Measurements from ENCODE around the gene NEU3.
"Not testable (repeated sequence)": the region's sequence is repeated elsewhere in the genome, so short reads cannot be mapped to it uniquely, and the experiment has no call there.

NEU3 gene

GRCh38 chr11:74988541-74989259, at the start of gene NEU3:
Gene NEU3, plus strand, starts transcription at chr11:74988933. Its CDS starts 128 bp downstream, at chr11:74989061.
- in situ Hi-C loops (cut with MboI; ENCODE audit: low sequenced_read_pairs), result no loop called here

- in situ Hi-C loops (cut with MboI; ENCODE audit: low sequenced_read_pairs), result no loop called here
Measured at GRCh38 chr11:74941492-74941891, 47.2 kb upstream of the NEU3 start.

GRCh38 chr11:74942073-74942759, 46.5 kb upstream of the NEU3 start:
- in situ Hi-C loops (cut with MboI; ENCODE audit: low sequenced_read_pairs), result no loop called here

- in situ Hi-C loops (cut with MboI; ENCODE audit: low sequenced_read_pairs), result no loop called here
Measured at GRCh38 chr11:74948546-74948897, 40.2 kb upstream of the NEU3 start.

- in situ Hi-C loops (cut with MboI; ENCODE audit: low sequenced_read_pairs), result no loop called here
Measured at GRCh38 chr11:74948898-74949752, 39.6 kb upstream of the NEU3 start, which contains the start of the genes SPCS2 and XRRA1. Gene SPCS2, plus strand, starts transcription at chr11:74949266. Its CDS starts 20 bp downstream, at chr11:74949286. Gene XRRA1, minus strand, starts transcription at chr11:74949091. Its CDS starts 8,213 bp downstream, at chr11:74940878.

GRCh38 chr11:74949753-74950137, 39.0 kb upstream of the NEU3 start:
- in situ Hi-C loops (cut with MboI; ENCODE audit: low sequenced_read_pairs), result no loop called here

- in situ Hi-C loops (cut with MboI; ENCODE audit: low sequenced_read_pairs), result no loop called here
Measured at GRCh38 chr11:74950374-74950969, 38.3 kb upstream of the NEU3 start.

- in situ Hi-C loops (cut with MboI; ENCODE audit: low sequenced_read_pairs), result no loop called here
Measured at GRCh38 chr11:74951226-74951625, 37.5 kb upstream of the NEU3 start.

- in situ Hi-C loops (cut with MboI; ENCODE audit: low sequenced_read_pairs), result no loop called here
Measured at GRCh38 chr11:74952752-74953151, 36.0 kb upstream of the NEU3 start.

GRCh38 chr11:74953451-74953850, 35.3 kb upstream of the NEU3 start:
- in situ Hi-C loops (cut with MboI; ENCODE audit: low sequenced_read_pairs), result no loop called here

GRCh38 chr11:74954199-74954598, 34.5 kb upstream of the NEU3 start:
- in situ Hi-C loops (cut with MboI; ENCODE audit: low sequenced_read_pairs), result no loop called here

- in situ Hi-C loops (cut with MboI; ENCODE audit: low sequenced_read_pairs), result no loop called here
Measured at GRCh38 chr11:74956397-74957015, 32.2 kb upstream of the NEU3 start.

GRCh38 chr11:74957937-74958629, 30.6 kb upstream of the NEU3 start:
- in situ Hi-C loops (cut with MboI; ENCODE audit: low sequenced_read_pairs), result no loop called here

GRCh38 chr11:74960128-74960527, 28.6 kb upstream of the NEU3 start:
- in situ Hi-C loops (cut with MboI; ENCODE audit: low sequenced_read_pairs), result not testable (repeated sequence)

GRCh38 chr11:74966651-74967050, 22.1 kb upstream of the NEU3 start:
- in situ Hi-C loops (cut with MboI; ENCODE audit: low sequenced_read_pairs), result no loop called here

GRCh38 chr11:74970852-74971395, 17.8 kb upstream of the NEU3 start:
- in situ Hi-C loops (cut with MboI; ENCODE audit: low sequenced_read_pairs), result no loop called here

GRCh38 chr11:74971424-74971823, 17.3 kb upstream of the NEU3 start:
- in situ Hi-C loops (cut with MboI; ENCODE audit: low sequenced_read_pairs), result no loop called here

- in situ Hi-C loops (cut with MboI; ENCODE audit: low sequenced_read_pairs), result no loop called here
Measured at GRCh38 chr11:74978041-74978440, 10.7 kb upstream of the NEU3 start.

GRCh38 chr11:74980634-74981033, 8.1 kb upstream of the NEU3 start:
- in situ Hi-C loops (cut with MboI; ENCODE audit: low sequenced_read_pairs), result no loop called here

GRCh38 chr11:74981888-74982287, 6.8 kb upstream of the NEU3 start:
- in situ Hi-C loops (cut with MboI; ENCODE audit: low sequenced_read_pairs), result no loop called here

Data from HL-60/S4 treated with retinoic acid at 250 ng/mL for 4 days and 3 days (cell line).